ENCODE measurements around the gene PCDHB10. TPM values are rescaled to one million over a fixed set of nuclear protein-coding genes. Genes with fewer than 3 reads are reported as not detected.
"Not testable (repeated sequence)": the region's sequence is repeated elsewhere in the genome, so short reads cannot be mapped to it uniquely, and the experiment has no call there.

Gene PCDHB10
- total and polyA plus RNA-seq, 4 donors: 0.07 to 0.17 (median 0.10) TPM

DNA sequence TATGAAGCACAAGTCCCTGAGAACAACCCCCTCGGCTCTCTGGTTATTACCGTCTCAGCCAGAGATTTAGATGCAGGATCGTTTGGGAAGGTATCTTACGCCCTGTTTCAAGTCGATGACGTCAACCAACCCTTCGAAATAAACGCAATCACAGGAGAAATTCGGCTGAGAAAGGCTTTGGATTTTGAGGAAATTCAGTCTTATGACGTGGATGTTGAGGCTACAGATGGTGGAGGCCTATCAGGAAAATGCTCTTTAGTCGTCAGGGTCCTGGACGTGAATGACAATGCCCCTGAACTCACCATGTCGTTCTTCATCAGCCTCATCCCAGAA lies 41.2 kb upstream of the PCDHB10 start:
- H3K27me3 ChIP-seq (ENCODE audit: control insufficient read depth in 4 of 4, insufficient read depth in 4 of 4, low read length in 3 of 4): peaks cover 0 to 6% (median 0%) of the 10 kb centered on the region in 4 donors
- H3K27ac ChIP-seq (ENCODE audit: low read depth in 1 of 2, low read length in 2 of 2): no peak overlapping the region
- WGBS: 28% methylated on average over 13 of the region's 13 CpGs
- H3K9me3 ChIP-seq (ENCODE audit: control insufficient read depth in 4 of 4, low read length in 3 of 4): peaks cover 16 to 38% (median 22%) of the 10 kb centered on the region in 4 donors
- DNase-seq (ENCODE audit: low spot score): no peak
- H3K4me1 ChIP-seq (ENCODE audit: control insufficient read depth in 4 of 4, insufficient read depth in 4 of 4, low read length in 3 of 4): no peaks in the 10 kb centered on the region
- TF ChIP-seq GABPA (IDR thresholded peaks at IDR 0.05 in 1 of 2, conservative IDR thresholded peaks at IDR 0.05 in 1 of 2) (no peak), YY1 (IDR thresholded peaks at IDR 0.05) (no peak), ATF3 (IDR thresholded peaks at IDR 0.05) (no peak), ZBTB33 (IDR thresholded peaks at IDR 0.05) (no peak), FOXA2 (IDR thresholded peaks at IDR 0.05) (no peak), RXRA (IDR thresholded peaks at IDR 0.05) (no peak), CTCF (IDR thresholded peaks at IDR 0.05; ENCODE audit: low read depth, low read length, missing input control) (no peak), FOXA1 (IDR thresholded peaks at IDR 0.05) (no peak), TAF1 (conservative IDR thresholded peaks at IDR 0.05) (no peak), HNF4A (conservative IDR thresholded peaks at IDR 0.05) (no peak), HNF4G (IDR thresholded peaks at IDR 0.05) (no peak), EGR1 (IDR thresholded peaks at IDR 0.05; ENCODE audit: low read depth in 2 of 2) (no peak)
- no peak overlapping the region for H3K9ac ChIP-seq (ENCODE audit: low read depth in 1 of 2, low read length in 2 of 2)
- no peak overlapping the region for H3K4me3 ChIP-seq (ENCODE audit: low read depth in 1 of 3, low read length in 3 of 3)
- H3K36me3 ChIP-seq (ENCODE audit: control insufficient read depth in 4 of 4, insufficient read depth in 3 of 4, low read depth in 1 of 4, low read length in 3 of 4): no peaks in the 10 kb centered on the region

DNA sequence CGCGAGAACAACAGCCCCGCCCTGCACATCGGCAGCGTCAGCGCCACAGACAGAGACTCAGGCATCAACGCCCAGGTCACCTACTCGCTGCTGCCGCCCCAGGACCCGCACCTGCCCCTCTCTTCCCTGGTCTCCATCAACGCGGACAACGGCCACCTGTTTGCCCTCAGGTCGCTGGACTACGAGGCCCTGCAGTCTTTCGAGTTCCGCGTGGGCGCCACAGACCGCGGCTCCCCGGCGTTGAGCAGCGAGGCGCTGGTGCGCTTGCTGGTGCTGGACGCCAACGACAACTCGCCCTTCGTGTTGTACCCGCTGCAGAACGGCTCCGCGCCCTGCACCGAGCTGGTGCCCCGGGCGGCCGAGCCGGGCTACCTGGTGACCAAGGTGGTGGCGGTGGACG lies 40.5 kb upstream of the PCDHB10 start:
- not testable (repeated sequence) for H3K27ac ChIP-seq (ENCODE audit: low read depth in 1 of 2, low read length in 2 of 2); H3K4me3 ChIP-seq (ENCODE audit: low read depth in 1 of 3, low read length in 3 of 3); H3K9ac ChIP-seq (ENCODE audit: low read depth in 1 of 2, low read length in 2 of 2); DNase-seq (ENCODE audit: low spot score); H3K4me1 ChIP-seq (ENCODE audit: control insufficient read depth in 4 of 4, insufficient read depth in 4 of 4, low read length in 3 of 4); H3K27me3 ChIP-seq (ENCODE audit: control insufficient read depth in 4 of 4, insufficient read depth in 4 of 4, low read length in 3 of 4); H3K36me3 ChIP-seq (ENCODE audit: control insufficient read depth in 4 of 4, insufficient read depth in 3 of 4, low read depth in 1 of 4, low read length in 3 of 4)
- 33% methylated on average over 39 of the region's 41 CpGs for WGBS
- H3K9me3 ChIP-seq (ENCODE audit: control insufficient read depth in 4 of 4, low read length in 3 of 4): peaks cover 16 to 44% (median 26%) of the 10 kb centered on the region in 4 donors

- not testable (repeated sequence) for H3K36me3 ChIP-seq (ENCODE audit: control insufficient read depth in 4 of 4, insufficient read depth in 3 of 4, low read depth in 1 of 4, low read length in 3 of 4); DNase-seq (ENCODE audit: low spot score); H3K9ac ChIP-seq (ENCODE audit: low read depth in 1 of 2, low read length in 2 of 2); H3K4me3 ChIP-seq (ENCODE audit: low read depth in 1 of 3, low read length in 3 of 3); H3K27me3 ChIP-seq (ENCODE audit: control insufficient read depth in 4 of 4, insufficient read depth in 4 of 4, low read length in 3 of 4); H3K27ac ChIP-seq (ENCODE audit: low read depth in 1 of 2, low read length in 2 of 2); H3K4me1 ChIP-seq (ENCODE audit: control insufficient read depth in 4 of 4, insufficient read depth in 4 of 4, low read length in 3 of 4)
- WGBS: 27% methylated on average over 36 of the region's 36 CpGs
- H3K9me3 ChIP-seq (ENCODE audit: control insufficient read depth in 4 of 4, low read length in 3 of 4): peaks cover 16 to 48% (median 28%) of the 10 kb centered on the region in 4 donors
These were observed 40.1 kb upstream of the PCDHB10 start for GRCh38 chr5:141152096-141152495.
